ENCODE data around the gene EPDR1.

The EPDR1 gene

GRCh38 chr7:37918526-37918925 lies 1.9 kb upstream of the EPDR1 start:
- TF ChIP-seq EZH2phosphoT487 (conservative IDR thresholded peaks at IDR 0.05; ENCODE audit: low read length) (no peak), CTCF (IDR thresholded peaks at IDR 0.05; ENCODE audit: insufficient read depth, low read length, poor library complexity, severe bottlenecking) (no peak)
- Histone ChIP-seq H3K4me3 (ENCODE audit: insufficient read depth, low read length, poor library complexity, severe bottlenecking) (no peak overlapping the region), H3K79me2 (ENCODE audit: insufficient read depth, low read length) (no peaks in the 10 kb centered on the region), H3K27ac (ENCODE audit: low read depth, low read length) (no peak overlapping the region), H3K9ac (ENCODE audit: low read length) (no peak overlapping the region), H3K4me2 (ENCODE audit: low read depth, low read length, poor library complexity, severe bottlenecking) (no peak overlapping the region), H4K20me1 (ENCODE audit: low read depth, low read length) (no peaks in the 10 kb centered on the region), H3F3A (ENCODE audit: insufficient read depth) (no peaks in the 10 kb centered on the region), H3K9me2 (replicated peaks; ENCODE audit: insufficient read depth, low read length) (no peaks in the 10 kb centered on the region), H3K27me3 (ENCODE audit: low read length) (no peaks in the 10 kb centered on the region), H3K9me3 (ENCODE audit: insufficient read depth, low read length) (no peaks in the 10 kb centered on the region), H2AFZ (ENCODE audit: low read depth, low read length, severe bottlenecking) (no peak overlapping the region), H3K36me3 (ENCODE audit: low read length) (no peaks in the 10 kb centered on the region)

GRCh38 chr7:37920849-37921805 lies 687 bp downstream of the EPDR1 start:
- H2AFZ ChIP-seq (ENCODE audit: low read depth, low read length, severe bottlenecking) = no peak overlapping the region
- TF ChIP-seq EZH2phosphoT487 (conservative IDR thresholded peaks at IDR 0.05; ENCODE audit: low read length) (no peak), CTCF (IDR thresholded peaks at IDR 0.05; ENCODE audit: insufficient read depth, low read length, poor library complexity, severe bottlenecking) (no peak)
- H3K36me3 ChIP-seq (ENCODE audit: low read length) = no peaks in the 10 kb centered on the region
- no peak overlapping the region for H3K9ac ChIP-seq (ENCODE audit: low read length)
- H3K79me2 ChIP-seq (ENCODE audit: insufficient read depth, low read length) = no peaks in the 10 kb centered on the region
- H3K27ac ChIP-seq (ENCODE audit: low read depth, low read length) = no peak overlapping the region
- no peaks in the 10 kb centered on the region for H3K27me3 ChIP-seq (ENCODE audit: low read length)
- no peaks in the 10 kb centered on the region for H3K9me3 ChIP-seq (ENCODE audit: insufficient read depth, low read length)
- no peak overlapping the region for H3K4me2 ChIP-seq (ENCODE audit: low read depth, low read length, poor library complexity, severe bottlenecking)
- no peaks in the 10 kb centered on the region for H3K9me2 ChIP-seq (replicated peaks; ENCODE audit: insufficient read depth, low read length)
- no peaks in the 10 kb centered on the region for H4K20me1 ChIP-seq (ENCODE audit: low read depth, low read length)
- no peak overlapping the region for H3K4me3 ChIP-seq (ENCODE audit: insufficient read depth, low read length, poor library complexity, severe bottlenecking)
- no peaks in the 10 kb centered on the region for H3F3A ChIP-seq (ENCODE audit: insufficient read depth)

GRCh38 chr7:37921876-37922275 lies 1.4 kb downstream of the EPDR1 start:
- H2AFZ ChIP-seq (ENCODE audit: low read depth, low read length, severe bottlenecking) = no peak overlapping the region
- no peaks in the 10 kb centered on the region for H3F3A ChIP-seq (ENCODE audit: insufficient read depth)
- no peaks in the 10 kb centered on the region for H3K79me2 ChIP-seq (ENCODE audit: insufficient read depth, low read length)
- no peaks in the 10 kb centered on the region for H3K9me2 ChIP-seq (replicated peaks; ENCODE audit: insufficient read depth, low read length)
- H3K4me3 ChIP-seq (ENCODE audit: insufficient read depth, low read length, poor library complexity, severe bottlenecking) = no peak overlapping the region
- no peaks in the 10 kb centered on the region for H3K36me3 ChIP-seq (ENCODE audit: low read length)
- no peak overlapping the region for H3K27ac ChIP-seq (ENCODE audit: low read depth, low read length)
- no peaks in the 10 kb centered on the region for H4K20me1 ChIP-seq (ENCODE audit: low read depth, low read length)
- H3K27me3 ChIP-seq (ENCODE audit: low read length) = no peaks in the 10 kb centered on the region
- no peaks in the 10 kb centered on the region for H3K9me3 ChIP-seq (ENCODE audit: insufficient read depth, low read length)
- no peak for TF ChIP-seq CTCF (IDR thresholded peaks at IDR 0.05; ENCODE audit: insufficient read depth, low read length, poor library complexity, severe bottlenecking)
- no peak overlapping the region for H3K4me2 ChIP-seq (ENCODE audit: low read depth, low read length, poor library complexity, severe bottlenecking)
- no peak overlapping the region for H3K9ac ChIP-seq (ENCODE audit: low read length)

Data from SU-DHL-6 (cell line).